ENCODE results near the gene SLC28A2.
"Not testable (repeated sequence)": the region's sequence is repeated elsewhere in the genome, so short reads cannot be mapped to it uniquely, and the experiment has no call there.

Gene SLC28A2, protein sequence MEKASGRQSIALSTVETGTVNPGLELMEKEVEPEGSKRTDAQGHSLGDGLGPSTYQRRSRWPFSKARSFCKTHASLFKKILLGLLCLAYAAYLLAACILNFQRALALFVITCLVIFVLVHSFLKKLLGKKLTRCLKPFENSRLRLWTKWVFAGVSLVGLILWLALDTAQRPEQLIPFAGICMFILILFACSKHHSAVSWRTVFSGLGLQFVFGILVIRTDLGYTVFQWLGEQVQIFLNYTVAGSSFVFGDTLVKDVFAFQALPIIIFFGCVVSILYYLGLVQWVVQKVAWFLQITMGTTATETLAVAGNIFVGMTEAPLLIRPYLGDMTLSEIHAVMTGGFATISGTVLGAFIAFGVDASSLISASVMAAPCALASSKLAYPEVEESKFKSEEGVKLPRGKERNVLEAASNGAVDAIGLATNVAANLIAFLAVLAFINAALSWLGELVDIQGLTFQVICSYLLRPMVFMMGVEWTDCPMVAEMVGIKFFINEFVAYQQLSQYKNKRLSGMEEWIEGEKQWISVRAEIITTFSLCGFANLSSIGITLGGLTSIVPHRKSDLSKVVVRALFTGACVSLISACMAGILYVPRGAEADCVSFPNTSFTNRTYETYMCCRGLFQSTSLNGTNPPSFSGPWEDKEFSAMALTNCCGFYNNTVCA

DNA sequence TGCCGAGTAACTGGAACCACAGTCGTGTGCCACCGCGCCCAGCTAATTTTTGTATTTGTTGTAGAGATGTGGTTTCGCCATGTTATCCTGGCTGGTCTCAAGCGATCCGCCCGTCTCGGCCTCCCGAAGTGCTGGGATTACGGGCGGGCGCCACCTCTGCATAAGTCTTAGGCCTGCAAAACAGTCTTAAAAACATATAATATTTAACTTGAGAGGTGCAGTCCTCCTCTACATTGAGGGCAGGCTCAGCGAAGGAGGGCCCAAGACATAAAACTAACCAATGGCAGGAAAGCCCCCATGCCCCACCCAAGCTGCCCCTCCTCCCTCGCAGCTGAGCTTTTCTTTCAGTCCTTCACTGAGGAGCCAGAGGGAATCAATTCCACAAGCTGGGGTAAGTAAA lies at the start of gene SLC28A2:
SLC28A2 (plus strand) TSS at position 347 of the 400 bp plus-strand sequence. CDS start 982 bp downstream, outside the sequence.
- no peak for DNase-seq

DNA sequence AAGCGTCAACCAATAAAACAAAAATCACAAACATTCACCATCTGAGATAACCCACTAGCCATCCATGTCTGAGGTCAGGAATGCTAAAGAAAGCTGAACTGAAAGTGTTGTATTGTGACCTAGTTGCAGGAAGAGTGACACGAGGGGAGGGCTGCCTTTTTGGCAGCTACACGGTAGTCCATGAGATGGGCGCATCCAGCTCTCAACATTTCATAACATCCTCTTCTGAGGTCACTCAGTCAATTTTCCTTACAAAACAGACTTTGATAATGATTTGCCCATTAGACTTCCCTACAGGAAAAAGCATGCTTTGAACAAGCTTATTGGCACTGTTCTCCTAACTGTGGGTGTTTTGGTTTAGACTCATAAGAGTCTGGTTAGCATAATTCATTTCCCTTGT lies 48.9 kb upstream of the SLC28A2 start:
- no peak for DNase-seq

DNA sequence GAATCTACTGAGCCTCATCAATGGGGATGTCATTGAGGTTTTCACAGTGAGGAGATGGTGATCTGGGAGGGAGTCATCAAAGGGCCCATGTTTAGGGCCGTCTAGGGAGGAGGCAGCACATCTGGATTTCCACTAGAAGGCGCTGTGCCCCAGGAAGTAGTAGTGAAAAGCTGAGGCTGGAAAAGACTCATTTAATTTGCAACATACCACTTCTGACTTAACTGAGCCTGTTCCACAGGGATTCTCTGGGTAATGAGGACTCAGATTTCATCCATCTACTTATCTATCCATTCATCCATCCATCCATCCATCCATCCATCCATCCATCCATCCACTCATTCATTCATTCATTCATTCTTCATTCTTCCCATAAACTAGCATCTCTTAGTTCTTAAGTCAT lies 46.8 kb upstream of the SLC28A2 start:
- DNase-seq: peak; percentile 37

DNA sequence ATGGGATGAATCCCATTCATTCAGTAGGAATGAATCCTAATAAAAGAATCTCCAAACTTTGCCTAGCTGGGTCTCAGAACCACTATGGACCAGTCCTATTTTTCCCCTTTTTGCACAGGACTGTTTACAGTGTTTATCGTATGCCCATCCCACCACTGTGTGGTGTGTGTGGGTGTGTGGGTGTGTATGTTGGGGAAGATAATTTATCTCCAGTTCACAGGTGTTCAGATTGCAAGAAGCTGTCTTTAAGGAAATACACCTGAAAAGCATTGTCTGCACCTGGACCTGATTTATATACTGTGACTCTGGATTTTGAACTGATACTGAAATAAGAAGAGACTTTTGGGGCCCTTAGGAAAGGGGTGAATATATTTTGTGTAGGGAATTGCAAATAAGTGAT lies 39.5 kb upstream of the SLC28A2 start:
- no peak for DNase-seq

DNA sequence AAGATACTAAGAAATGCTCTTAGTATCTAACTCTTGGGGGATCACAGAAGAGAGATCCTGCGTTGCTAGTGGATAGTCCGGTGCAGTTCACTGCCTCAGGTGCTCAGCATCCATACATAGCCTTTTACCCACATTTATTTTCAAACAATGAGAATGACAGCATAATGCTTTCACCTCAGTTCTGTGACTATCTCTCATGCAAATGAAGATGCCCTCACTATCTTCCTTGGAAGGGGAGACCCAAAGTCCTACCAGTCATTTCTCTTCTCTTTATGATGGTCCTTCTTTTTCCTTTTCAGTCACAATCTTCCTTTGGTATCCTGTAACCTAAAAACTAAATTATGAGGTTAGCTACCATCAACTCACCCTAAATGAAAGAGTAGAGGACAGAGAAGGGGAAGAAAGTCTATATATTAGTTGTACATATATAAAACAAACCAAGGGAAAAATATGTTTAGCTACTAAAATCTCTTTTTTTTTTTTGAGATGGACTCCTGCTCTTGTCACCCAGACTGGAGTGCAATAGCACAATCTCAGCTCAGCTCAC lies 30.9 kb upstream of the SLC28A2 start:
- DNase-seq: no peak

DNA sequence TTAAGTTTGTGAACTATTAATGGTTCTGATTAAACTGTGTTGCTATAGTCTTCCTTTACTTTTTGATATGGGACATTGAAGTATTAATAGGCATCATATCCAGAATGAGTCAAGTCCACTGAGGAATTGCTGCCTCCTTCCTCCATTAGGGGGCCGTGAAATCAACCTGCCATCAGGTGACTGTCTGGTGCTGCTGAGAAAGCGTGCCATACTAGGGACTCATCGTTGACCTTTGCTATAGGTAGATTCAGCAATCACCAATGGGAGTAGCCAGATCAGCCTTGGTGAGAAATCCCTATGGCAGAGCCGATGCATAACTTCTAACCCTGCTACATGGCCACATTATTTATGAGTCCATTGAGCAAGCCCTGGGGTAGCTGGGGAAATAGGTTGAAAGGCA lies 30.1 kb upstream of the SLC28A2 start:
- no peak for DNase-seq

DNA sequence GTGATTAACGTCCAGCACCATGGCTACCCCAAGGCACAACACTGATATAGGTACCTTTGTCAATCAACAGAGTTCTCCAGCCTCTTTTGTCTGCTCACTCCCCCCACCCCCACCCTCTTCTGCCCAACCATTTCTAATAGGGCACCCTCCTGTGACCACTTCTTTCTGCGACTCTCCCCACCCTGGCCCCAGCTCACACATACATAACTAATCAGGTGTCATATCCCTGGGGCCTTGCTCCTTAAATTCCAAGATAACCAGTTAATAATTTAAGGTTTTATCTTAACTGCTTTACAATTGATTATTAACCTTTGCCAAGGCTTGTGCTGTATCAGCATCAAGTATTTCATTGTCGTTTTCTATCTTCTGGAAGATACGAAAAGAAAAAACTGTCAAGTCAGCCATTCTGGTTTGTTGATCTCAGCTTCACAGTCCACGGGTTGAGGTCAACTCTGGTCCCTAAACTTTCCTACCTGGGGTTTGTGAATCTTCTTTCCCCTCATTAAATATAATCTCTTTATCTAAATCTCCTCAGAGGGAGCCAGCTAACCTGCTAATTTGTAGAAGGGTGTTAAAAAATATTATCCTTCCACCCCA lies 27.3 kb upstream of the SLC28A2 start:
- DNase-seq: no peak

DNA sequence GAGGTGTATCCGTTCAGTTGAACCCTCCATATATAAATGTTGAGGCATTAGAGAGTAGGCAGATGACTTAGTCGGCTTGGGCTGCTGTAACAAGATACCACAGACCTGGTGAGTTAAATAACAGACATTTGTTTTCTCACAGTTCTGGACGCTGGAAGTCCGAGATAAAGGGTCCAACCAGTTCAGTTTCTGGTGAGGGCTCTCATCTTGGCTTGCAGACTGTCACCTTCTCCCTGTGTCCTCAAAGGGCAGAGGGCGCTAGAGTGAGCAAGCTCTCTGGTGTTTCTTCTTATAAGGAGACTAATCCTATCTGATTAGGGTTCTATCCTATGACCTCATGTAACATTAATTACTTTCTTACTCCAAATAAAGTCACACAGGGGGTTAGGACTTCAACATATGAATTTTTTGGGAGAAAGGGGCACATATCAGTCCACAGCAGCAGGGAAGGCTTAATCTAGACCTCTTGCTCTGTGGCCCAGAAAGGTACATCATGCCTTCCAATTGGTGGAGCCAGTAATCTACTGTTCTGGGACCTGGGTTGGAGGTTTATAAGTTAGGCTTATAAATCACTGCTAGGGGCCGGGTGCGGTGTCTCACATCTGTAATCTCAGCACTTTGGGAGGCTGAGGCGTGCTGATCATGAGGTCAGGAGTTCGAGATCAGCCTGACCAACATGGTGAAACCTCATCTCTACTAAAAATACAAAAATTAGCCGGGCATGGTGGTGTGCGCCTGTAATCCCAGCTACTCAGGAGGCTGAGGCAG lies 26.3 kb upstream of the SLC28A2 start:
- DNase-seq: no peak

DNA sequence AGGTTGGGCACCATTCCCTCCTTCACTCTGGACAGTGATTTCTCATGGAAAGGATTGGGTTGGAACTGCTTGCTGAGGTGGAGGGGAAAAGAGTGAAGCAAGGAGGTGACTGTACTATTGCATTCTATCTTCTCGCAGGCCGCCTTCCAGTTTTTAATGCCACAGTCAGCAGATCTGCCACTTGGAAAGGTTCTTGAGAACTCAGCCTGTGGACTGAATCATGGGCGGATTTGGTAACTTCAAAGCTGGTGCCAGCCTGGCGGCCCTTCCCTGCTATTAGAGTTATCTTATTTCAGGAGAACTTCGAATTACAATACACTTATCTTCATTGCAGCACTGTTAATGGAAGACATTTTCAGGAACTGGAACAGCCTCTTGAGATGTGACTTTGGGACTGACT lies 23.1 kb upstream of the SLC28A2 start:
- no peak for DNase-seq

DNA sequence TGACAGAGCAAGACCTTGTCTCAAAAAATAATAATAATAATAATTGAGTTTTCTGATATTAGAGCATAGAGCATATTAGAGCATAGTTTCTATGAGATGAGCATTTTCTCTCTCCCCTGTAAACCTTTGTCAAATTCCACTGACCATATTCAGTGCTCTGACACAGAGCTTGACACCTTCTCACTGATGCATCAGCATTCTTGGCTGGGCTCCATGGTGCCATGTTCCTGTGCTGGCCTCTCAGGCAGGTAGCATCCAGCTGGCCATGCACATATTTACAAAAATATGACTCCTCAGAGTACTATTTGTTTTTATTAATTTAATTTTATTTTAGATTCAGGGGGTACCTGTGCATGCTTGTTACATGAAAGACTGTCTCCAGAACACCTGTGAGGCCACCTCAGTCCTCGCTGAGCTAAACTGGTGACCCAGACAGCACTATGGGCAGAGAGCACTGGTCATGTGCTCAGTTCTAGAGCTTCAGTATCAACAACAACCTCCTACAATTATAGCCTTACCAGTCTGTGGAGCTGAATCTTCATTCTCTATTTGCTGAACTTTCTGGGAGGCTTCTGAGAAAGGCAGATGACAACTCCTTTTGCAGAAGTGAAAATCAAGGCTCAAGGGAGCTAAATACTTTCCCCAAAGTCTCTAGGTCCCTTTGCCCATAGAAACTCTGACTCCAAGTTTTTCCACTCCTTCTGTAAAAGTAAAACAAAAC lies 21.6 kb upstream of the SLC28A2 start:
- no peak for DNase-seq

DNA sequence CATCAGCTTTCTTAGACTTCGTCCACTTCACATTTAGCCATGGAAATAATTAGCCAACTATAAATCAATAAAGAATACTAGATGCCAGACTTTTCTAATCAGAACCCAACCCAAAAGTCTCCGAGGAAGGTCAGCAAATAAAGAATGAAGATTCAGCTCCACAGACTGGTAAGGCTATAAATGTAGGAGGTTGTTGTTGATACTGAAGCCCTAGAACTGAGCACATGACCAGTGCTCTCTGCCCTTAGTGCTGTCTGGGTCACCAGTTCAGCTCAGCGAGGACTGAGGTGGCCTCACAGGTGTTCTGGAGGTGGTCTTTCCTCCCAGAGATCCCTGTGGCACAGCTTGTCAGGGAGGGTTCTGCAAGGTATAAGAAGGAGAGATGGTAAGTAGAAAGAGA lies 20.9 kb upstream of the SLC28A2 start:
- DNase-seq: no peak

DNA sequence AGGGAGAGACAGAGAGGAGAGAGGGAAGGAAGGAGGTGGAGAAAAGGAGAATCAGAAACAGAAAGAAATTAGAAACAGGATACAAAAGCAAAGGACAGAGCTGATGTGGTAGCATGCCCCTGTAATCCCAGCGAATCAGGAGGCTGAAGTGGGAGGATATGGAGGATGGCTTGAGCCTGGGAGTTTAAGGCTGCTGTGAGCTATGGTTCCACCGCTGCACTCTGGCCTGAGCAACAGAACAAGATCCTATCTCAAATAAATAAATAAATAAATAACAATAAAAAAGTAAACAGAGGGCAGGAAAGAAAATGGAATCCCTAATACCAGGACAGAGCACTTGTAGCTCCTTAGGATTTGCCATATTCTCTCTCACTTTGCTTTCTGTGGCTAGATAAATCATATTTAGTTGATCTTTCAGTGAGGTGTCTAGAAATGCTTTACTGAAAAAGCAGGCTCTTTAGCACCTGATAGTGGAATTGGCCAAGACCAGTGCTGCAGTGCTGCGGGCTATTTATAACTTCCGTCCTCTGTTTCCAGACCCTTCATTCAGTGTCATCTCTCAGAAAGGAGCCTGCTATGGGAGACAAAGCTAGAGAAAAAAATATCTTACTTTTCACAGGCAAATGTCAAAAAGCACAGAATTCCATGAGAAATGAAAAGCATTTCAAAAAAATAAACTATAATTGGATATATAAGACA lies 20.0 kb upstream of the SLC28A2 start:
- DNase-seq: no peak

DNA sequence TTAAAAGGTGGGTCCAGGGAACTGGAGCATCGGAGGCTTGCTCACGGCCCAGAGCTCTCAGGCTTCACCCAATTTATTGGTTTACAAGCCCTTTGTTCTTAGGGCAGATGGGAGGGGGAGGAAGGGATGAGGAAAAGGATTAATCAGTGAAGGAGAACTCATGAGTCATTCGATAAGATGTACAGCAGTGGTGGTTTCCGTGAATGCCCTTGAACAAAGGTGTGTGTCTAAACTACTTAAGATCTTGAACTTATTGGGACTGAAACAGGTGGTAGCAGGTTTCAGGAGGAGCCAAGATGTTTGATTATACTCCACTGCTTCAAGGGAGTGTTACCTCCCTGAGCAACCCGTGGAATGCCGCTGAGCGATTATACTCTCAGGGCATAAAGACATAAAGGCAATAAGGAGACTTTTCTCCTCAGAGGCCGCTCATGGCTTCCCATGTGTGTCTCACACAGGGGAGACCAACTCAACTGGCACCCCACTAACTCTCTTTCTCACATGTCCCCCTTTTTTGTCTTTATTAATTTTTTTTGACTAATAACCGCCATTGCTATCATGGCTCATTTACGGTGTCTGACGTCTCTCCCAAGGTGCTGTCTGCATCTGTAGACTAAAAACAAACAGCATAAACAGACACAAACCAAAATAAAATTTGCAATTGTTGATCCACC lies 17.3 kb upstream of the SLC28A2 start:
- no peak for DNase-seq

DNA sequence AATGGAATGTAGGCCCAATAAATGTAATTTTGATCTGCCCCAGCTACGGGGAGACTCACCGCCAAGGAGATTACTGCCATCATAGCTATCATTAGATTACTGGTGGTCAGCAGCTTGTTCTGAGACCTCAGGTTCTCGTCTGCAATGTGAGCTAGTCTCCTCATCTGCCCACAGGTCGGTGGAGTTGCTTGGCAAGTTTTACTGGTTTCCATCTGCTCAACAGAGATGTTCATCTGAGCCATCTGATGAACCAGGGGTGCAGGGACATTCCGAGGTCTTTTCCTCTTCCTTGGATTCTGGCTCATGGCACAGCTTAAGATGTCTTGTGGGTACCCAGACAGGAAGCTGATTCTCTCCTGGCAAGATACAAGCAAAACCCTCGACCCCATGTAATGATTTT lies 15.2 kb upstream of the SLC28A2 start:
- DNase-seq: not testable (repeated sequence)

DNA sequence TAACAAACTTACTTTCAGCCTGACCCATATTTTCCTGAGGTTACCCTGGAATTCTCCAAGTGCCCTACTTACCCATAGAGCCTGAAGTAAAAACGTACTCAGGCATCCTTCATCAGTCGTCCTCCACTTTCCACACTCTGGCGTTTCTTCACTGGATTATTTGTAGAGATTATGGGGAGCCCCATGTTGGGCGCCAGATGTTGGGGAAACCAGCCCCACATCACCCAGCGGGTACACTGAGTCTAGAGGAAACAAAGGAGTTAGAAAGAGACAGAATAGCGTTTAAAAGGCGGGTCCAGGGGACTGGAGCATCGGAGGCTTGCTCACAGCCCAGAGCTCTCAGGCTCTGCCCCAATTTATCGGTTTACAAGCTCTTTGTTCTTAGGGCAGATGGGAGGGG lies 9.7 kb upstream of the SLC28A2 start:
- DNase-seq: no peak

DNA sequence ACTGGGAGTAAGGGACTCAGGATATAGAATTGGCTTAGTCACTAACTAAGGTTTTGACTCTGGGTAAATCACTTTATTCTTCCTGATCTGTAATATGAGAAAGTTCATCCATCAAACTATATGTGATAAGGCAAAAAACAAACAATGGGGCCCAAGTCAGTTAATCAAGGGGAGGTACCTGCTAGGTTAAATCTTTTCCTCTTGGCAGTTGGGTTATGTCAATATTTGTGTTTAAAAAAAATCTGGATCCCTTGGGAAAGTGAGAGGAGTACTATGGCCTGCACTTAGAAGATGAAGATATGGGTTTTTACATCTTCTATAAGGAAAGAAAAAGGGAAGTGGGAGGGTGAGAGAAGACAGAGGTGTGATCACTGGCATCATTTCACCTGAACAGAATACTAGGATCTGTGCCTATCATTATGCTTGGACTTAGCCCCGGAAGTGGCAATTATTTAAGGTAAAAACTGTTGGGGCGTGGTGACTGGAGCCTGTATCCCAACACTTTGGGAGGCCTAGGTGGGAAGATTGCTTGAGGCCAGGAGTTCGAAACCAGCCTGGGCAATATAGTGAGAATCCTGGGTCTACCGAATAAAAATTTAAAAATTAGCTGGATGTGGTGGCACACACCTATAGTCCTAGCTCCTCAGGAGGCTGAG lies 2.8 kb upstream of the SLC28A2 start:
- no peak for DNase-seq

DNA sequence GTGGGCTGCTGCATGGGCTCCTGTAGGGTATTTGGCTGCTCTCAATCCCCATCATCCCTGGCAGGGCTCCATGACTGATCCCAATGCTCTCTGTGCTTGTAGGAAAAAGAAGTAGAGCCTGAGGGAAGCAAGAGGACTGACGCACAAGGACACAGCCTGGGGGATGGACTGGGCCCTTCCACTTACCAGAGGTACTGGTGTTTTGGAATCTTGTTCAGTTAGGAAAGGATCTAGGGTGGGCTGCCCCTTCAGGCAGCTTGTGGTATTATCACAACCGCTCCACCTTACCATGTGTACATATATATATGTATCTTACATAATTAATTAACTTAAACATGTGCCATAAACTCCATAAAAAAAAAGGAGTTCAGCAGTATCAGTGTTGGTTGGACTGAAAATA lies 1.3 kb downstream of the SLC28A2 start:
- no peak for DNase-seq

DNA sequence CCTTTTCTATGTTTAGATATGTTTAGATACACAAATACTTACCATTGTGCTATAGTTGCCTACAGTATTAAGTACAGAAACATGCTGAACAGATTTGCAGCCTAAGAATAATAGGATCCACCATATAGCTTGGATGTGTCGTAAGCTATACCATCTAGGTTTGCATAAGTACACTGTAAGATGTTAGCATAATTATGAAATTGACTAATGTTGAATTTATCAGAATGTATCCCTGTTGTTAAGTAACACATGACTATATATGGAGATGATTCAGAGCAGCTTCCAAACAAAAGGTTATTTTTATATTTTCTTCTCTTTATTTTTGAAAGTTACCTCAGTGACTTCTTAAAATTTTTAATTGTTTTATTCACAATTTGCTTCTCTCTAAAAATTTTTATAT lies 2.4 kb downstream of the SLC28A2 start:
- DNase-seq: no peak

DNA sequence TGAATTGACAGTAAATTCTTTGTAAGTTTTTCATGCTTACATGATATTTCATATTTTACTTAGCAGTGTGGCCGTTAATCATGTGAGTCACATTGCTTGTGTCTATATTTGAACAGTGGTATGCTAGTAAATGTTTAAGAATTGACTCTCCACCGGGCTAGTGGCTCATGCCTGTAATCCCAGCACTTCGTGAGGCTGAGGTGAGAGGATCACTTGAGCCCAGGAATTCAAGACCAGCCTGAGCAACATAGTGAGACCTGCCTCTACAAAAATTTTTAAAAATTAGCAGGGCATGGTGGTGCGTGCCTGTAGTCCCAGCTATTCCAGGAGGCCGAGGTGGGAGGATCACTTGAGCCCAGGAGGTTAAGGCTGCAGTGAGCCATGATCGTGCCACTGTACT lies 2.8 kb downstream of the SLC28A2 start:
- DNase-seq: not testable (repeated sequence)

DNA sequence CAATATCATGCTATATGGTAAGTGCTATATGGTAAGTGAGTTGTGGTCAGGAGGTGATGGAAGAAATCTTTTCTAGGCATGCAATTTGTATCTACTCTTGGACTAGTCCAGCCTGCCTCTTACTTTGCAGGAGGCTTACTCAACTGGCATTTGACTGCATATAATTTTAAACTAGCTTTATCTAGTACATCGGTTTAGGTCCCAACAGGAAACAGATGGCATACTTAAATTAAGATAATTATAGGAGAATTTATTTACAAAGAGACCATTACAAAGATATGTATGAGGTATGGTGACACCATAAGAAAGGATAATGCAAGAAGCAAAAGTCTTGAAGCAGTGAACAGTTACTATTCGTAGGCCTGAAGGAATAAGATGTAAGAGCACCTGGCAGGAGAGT lies 7.8 kb downstream of the SLC28A2 start:
- no peak for DNase-seq

All from activated CD4-positive, alpha-beta T cell treated with anti-CD3 and anti-CD28 coated beads for 1 hour (primary cell).